HG03175 (cell line): Measurements from ENCODE around the gene RNF213.

ENCODE experiments used
- ATAC-seq: cut with Tn5 transposase; IDR thresholded peaks from one replicate; pipeline ENCODE4 v1.9.1; 2021; ENCODE audit warnings: mild to moderate bottlenecking, moderate library complexity; ENCODE audit not compliant: unreplicated experiment

RNF213 gene

DNA sequence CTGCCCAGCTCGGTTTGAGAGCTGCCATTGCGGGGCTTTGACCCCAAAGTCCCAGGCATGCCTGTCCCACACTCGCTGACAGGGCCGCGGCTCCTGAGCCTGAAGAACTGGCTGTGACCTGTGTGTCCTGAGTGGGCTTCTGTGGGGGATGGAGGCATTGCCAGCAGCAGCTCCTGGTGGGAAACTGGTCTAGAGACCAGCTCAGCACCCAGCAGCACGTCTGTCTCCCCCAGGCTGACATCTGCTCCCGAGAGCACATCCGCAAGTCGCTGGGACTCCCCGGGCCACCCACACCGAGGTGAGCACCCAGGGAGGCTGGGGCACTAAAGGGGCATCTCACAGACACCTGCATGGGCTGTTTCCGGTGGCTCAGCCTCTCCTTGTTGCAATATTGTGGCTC is 167.7 kb downstream of the RNF213 start:
- no peak for ATAC-seq

GRCh38 chr17:80428796-80429195 is 168.1 kb downstream of the RNF213 start:
- ATAC-seq: no peak

DNA sequence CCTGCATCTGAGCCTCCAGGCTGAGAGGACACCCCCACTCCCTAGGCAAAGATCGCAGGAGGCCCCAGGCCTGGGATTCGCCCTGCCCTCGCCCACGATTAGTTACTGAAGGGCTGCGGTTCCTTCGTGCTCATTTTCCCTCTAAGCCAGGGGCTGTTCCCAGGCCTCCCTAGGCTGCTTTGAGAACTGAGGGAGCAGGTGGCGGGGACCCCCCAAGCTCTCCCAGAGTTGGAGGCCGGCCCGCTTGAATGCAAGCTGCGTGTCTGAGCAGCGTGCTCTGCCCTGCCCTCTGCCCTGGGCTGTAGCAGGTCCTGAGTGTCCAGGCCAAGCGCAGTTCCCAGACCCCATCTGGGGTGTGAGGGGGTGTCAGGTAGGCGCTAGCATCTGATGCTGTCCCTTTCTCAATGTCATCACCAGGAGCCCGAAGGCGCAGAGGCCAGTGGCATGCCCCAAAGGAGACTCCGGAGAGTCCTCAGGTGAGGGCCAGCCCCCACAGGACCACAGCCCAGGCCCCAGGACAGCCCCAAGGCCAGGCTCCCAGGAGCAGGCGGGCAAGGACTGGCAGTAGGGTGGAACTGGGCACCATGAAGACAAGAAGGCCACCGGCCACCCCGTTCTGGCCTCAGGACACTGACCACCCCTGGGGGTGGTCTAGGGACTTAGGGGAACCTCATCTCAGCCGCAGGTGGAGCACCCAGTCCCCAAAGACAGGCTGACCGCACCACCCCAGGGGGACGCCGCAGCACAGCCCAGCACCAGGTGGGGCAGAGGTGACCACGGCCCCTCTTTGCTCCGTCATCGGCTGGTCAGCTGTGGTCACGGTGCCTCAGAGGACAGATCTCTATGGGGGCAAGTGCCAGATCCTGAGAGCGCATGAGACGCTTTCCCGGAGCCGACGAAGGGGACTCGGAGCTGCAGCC is 169.0 kb downstream of the RNF213 start:
- ATAC-seq: no peak

- ATAC-seq: no peak
Measured at GRCh38 chr17:80430446-80431245, 170.0 kb downstream of the RNF213 start.

DNA sequence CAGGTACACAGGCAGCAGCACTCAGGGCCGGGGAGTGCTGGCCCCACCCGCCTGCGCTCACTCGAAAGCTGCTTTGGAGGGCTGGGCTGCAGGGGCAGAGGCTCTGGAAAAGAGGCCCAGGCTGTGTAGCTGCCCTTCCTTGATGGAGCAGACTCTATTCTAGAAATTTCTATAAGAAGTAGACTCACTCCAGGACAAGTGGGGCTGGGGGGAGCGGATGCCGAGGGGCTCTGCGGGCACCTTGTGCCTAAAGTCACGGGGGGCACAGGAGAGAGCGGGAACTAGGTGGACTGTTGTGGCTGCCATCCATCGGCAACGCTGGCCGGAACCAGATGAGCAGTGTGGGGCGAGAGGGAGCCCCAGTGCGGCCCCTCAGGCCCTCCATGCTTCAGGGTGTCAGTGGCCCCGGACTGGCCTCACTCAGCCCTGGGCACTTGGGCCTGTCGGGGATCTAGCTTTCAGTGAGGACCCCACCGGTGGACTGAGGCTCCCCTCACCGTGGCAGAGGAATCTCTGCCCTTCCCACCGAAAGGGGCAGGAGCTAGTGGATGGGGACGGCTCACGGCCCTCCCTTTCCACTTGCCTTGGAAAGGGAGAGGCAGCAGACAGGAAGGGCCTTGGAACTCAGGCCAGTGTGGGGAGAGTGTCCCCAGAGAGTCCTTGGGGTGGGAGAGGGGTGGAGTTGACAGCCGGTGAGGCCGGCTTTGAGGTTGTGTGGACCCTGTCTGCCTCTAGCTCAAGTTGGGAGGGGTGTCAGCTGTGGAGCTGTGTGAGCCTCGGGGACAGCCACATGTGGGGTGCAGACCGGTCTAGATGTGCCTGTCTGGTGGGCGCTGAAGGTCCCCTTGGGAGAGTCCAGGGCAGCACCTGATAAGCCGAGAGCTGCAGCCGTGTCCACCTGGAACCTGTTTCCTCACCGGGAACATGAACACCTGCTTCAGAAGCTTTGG is 170.9 kb downstream of the RNF213 start:
- ATAC-seq: no peak

DNA sequence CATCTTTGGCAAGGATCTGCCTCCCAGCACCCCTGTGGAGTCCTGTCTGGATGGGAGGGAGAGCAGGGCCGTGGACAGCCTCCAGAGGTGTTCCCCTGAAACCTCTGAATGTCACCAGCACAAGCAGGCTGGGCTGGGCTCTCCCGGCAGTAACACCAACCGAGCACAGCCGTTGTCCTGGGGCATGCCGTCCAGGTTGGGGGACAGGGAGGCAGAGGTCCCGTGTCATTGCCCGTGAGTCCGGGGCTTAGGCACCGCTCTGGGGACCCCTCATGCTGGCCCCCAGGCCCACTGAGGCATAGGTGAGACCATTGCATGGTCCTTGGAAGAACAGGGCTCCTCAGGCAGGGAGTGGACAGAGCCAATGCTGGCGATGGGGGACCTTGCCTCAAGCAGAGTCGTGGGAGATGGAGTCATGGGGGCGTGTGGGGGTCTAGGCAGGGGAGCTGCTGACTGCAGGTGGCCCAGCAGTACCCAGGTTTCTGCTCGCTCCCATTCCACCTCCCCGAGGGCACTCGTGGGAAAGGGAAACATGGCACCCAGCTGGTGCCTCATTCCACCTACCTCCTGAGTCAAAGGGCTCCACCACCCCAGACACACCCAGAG is 171.8 kb downstream of the RNF213 start:
- ATAC-seq: no peak

GRCh38 chr17:80432961-80433550 is 172.4 kb downstream of the RNF213 start:
- ATAC-seq: no peak

GRCh38 chr17:80433916-80434666 is 173.4 kb downstream of the RNF213 start:
- ATAC-seq: no peak

GRCh38 chr17:80437532-80437931 is 176.9 kb downstream of the RNF213 start:
- ATAC-seq: no peak

DNA sequence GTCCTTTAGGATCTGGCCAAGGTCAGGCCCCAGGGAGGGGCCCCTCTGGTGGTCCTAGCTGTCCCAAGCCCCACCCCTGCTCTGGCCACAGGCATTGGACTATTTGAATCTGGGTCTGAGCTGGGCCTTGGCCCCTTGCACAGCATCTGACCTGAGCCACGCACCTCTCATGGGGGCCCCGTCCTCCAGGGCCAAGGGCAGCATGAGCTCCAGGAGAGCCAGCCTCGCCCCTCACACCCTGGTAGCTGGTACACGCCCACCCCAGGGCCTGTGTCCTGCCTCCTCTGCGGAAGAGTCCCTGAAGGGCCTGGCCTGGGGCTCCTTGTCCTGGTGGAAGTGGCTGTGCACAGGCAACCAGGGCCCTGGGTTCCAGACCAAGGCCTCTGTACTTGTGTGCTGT is 178.2 kb downstream of the RNF213 start:
- ATAC-seq: no peak

DNA sequence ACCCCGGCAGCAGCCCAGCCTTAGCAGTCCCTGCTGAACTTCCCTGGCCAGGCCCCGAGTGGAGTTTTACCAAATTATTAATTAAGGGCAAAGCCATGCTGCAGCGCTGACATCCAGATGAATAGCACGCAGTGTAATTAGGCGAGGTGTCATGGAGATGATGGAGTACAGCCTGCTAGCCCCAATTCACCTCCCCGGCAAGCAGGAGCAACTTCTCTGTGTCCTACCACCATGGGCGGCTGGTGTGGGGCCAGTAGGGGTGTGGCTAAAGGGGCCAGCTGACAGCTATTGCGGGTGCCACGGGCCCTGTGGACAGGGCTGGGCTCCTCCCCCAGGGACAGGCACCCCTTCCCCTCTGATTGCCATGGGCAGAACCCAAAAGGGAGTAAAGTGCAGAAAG is 178.8 kb downstream of the RNF213 start:
- no peak for ATAC-seq

DNA sequence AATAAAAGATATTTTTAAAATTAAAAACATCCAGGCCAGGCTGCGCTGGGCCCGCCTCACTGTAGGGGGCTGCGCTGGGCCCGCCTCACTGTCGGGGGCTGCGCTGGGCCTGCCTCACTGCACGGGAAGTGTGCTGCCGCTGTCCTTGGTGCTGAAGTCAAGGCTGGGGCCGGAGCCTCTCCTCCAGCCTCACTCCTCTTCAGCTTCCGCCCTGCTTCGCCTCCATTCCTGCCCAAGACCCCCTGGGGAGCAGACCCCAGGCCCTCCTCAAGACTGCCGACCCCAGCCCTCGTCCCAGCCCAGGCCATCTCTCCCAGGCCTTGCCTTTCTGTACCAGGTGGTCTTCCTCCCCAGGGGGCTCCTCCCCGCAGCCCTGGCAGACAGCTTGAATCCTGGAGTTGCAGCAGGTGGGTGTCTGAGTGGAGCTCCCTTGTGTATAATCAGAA is 180.5 kb downstream of the RNF213 start:
- no peak for ATAC-seq

- no peak for ATAC-seq
Measured at GRCh38 chr17:80441598-80442322, 181.1 kb downstream of the RNF213 start.

- ATAC-seq: no peak
Measured at GRCh38 chr17:80442323-80442659, 181.6 kb downstream of the RNF213 start.

- no peak for ATAC-seq
Measured at GRCh38 chr17:80442764-80443163, 182.1 kb downstream of the RNF213 start.

DNA sequence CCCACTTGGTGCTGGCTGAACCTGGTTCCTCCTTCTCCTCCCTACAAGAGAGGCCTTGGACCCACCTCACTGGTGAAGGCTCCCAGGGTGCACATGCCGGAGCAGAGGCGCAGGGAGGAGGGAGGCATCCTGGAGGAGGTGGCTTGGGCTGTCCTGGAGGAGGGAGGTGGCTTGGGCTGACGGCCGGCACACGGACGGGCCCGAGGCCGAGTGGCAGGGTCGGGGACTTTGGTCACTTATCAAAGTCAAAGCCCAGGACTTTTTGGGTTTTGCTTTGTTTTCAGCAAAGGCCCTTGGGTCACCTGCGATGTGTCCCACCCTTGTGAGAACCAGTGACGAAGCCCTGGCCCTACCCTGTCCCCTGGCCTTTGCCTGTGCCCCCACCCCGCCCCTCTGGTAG is 182.8 kb downstream of the RNF213 start:
- no peak for ATAC-seq

- ATAC-seq: no peak
Measured at GRCh38 chr17:80443916-80444643, 183.4 kb downstream of the RNF213 start.

GRCh38 chr17:80444644-80444979 is 184.0 kb downstream of the RNF213 start:
- ATAC-seq: no peak
